Caco-2 (cell line): ENCODE results near the gene KCNH3. TPM values are rescaled to one million over a fixed set of nuclear protein-coding genes. Genes with fewer than 3 reads are reported as not detected.

ENCODE experiments used
- BruUV-seq: library from RNA; stranded (reverse); fragments of 400-500 nt; replicated peaks from 2 replicates; lab custom pipeline; 2021; lab: Mats Ljungman, UMichigan
- CTCF ChIA-PET: fragments of 300-600 bp; sonication (Branson Sonifier 250); formaldehyde crosslinking; loops from one replicate; lab custom pipeline; 2022; ENCODE audit warnings: antibody characterized with exemption; lab: Charles Lee
- POLR2A ChIA-PET: fragments of 300-600 bp; sonication (Branson Sonifier 250); formaldehyde crosslinking; loops from one replicate; lab custom pipeline; 2022; ENCODE audit warnings: antibody characterized with exemption; lab: Charles Lee
- DNase-seq, 2 experiments: peaks; one replicate each; pipeline versions ENCODE4 v3.0.0 to v3.0.0-alpha.2; 2020 to 2022
- H3K27me3 ChIP-seq: replicated peaks from 2 replicates; pipeline ENCODE4 v1.6.0; 2011; ENCODE audit warnings: low read length; ENCODE audit not compliant: control insufficient read depth, insufficient read depth
- H3K36me3 ChIP-seq: 2 replicates; pipeline ENCODE4 v1.5.1; 2011; ENCODE audit warnings: low read length; ENCODE audit not compliant: control insufficient read depth, insufficient read depth
- H3K4me1 ChIP-seq: fragments of 250-450 bp; sonication (Bioruptor Pico); 2 replicates; pipeline ENCODE4 v1.5.1; 2020; ENCODE audit warnings: mild to moderate bottlenecking
- H3K4me3 ChIP-seq: 2 replicates; pipeline ENCODE4 v1.5.1; 2011; ENCODE audit warnings: low read depth, mild to moderate bottlenecking, control low read depth, low read length
- H3K9me3 ChIP-seq: fragments of 250-450 bp; sonication (Bioruptor Pico); 2 replicates; pipeline ENCODE4 v1.5.1; 2020; ENCODE audit warnings: mild to moderate bottlenecking, moderate library complexity
- H3K27ac Mint-ChIP-seq: one replicate; pipeline ENCODE4 v1.8.0; 2022; ENCODE audit warnings: mixed read lengths; ENCODE audit not compliant: unreplicated experiment
- H3K27me3 Mint-ChIP-seq: one replicate; pipeline ENCODE4 v1.8.0; 2022; ENCODE audit warnings: mixed read lengths; ENCODE audit not compliant: insufficient read depth, unreplicated experiment
- H3K36me3 Mint-ChIP-seq: one replicate; pipeline ENCODE4 v1.8.0; 2022; ENCODE audit warnings: mild to moderate bottlenecking, mixed read lengths; ENCODE audit not compliant: insufficient read depth, unreplicated experiment
- H3K4me1 Mint-ChIP-seq: one replicate; pipeline ENCODE4 v1.8.0; 2022; ENCODE audit warnings: low read depth, mixed read lengths; ENCODE audit not compliant: unreplicated experiment
- H3K4me3 Mint-ChIP-seq: one replicate; pipeline ENCODE4 v1.8.0; 2022; ENCODE audit warnings: mild to moderate bottlenecking, moderate library complexity, mixed read lengths; ENCODE audit not compliant: unreplicated experiment
- H3K9me3 Mint-ChIP-seq: one replicate; pipeline ENCODE4 v1.8.0; 2022; ENCODE audit warnings: mixed read lengths; ENCODE audit not compliant: unreplicated experiment
- intact Hi-C: fragments of 100-400 bp; cut with micrococcal nuclease; formaldehyde crosslinking; loops from one replicate; pipeline ENCODE4 v1.10.0; 2022; ENCODE audit not compliant: unreplicated experiment
- total RNA-seq: library from RNA; stranded (reverse); gene quantifications from 2 replicates; pipeline ENCODE4 v1.2.3, GENCODE V29; 2022
- TF ChIP-seq, protein P1 (sequence below), 2 experiments: fragments of 200-600 bp in 1 of 2; IDR thresholded peaks; 1 replicate in 1 of 2; 2 replicates in 1 of 2; pipeline versions ENCODE4 v1.5.1 to v1.8.0; 2011 to 2022; ENCODE audit warnings: antibody characterized with exemption in 1 of 2, control low read depth in 1 of 2, inconsistent platforms in 1 of 2, low read depth in 1 of 2, low read length in 1 of 2, mild to moderate bottlenecking in 1 of 2, moderate library complexity in 1 of 2; ENCODE audit not compliant: insufficient read depth in 1 of 2, severe bottlenecking in 1 of 2, unreplicated experiment in 1 of 2

The KCNH3 gene
- total RNA-seq, 1 experiment from 2014 or later: 0.27 TPM

DNA sequence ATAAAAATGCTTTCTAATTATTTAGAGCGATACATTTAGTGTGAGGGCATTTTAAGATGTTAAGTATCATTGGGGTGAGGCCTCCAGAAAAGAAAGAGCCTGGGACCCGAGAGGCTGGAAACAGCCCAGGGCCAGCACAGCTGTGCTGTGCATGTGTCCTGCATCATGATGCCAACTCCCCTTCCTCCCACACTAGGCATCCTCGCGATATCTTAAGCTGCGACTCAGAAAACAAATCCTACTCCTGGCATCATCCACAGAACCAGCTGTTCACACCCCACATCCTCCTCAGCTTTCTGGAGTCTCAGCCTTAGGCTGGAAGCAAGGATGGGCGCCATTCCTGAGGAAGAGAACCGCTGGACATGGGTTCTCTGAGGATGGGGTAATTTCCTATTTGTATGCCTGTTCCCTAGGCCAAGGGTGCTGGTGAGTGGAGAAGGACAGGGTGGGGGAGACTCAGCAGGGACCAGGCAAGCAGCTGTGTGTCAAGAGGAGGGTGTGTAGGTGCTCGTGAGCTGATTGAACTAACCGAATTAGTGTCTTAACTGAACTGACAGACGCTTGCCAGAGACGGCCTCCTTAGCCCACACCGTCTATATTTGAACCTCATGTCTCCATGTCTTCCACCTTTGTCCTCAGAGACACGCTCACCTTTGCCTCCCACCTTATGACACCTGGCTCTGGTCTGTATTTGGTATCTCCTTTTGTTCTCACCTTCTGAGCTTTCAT lies 44.7 kb downstream of the KCNH3 start:
- peaks cover 4% of the 10 kb centered on the region for H3K36me3 ChIP-seq
- no peaks in the 10 kb centered on the region for H3K27me3 ChIP-seq
- no peak overlapping the region for H3K4me3 ChIP-seq
- Mint-ChIP-seq H3K36me3 (peaks cover 24% of the 10 kb centered on the region), H3K27ac (no peak overlapping the region), H3K4me3 (no peak overlapping the region), H3K4me1 (peaks cover 26% of the 10 kb centered on the region), H3K9me3 (no peaks in the 10 kb centered on the region), H3K27me3 (no peaks in the 10 kb centered on the region)
- ChIA-PET POLR2A (interaction anchor here (0.6 to 1.0 kb wide), 3 partner anchors 16 to 157 kb away, joined by 3 to 4 read pairs (median 3); partner anchors contain the start of gene MCRS1), CTCF (interaction anchor here (0.5 to 1.7 kb wide), 10 partner anchors 15 to 225 kb away, joined by 3 to 13 read pairs (median 4); partner anchors contain the start of genes MCRS1, PRPF40B and TMBIM6)
- BruUV-seq: no TSS peak
- TF ChIP-seq, protein P1, sequence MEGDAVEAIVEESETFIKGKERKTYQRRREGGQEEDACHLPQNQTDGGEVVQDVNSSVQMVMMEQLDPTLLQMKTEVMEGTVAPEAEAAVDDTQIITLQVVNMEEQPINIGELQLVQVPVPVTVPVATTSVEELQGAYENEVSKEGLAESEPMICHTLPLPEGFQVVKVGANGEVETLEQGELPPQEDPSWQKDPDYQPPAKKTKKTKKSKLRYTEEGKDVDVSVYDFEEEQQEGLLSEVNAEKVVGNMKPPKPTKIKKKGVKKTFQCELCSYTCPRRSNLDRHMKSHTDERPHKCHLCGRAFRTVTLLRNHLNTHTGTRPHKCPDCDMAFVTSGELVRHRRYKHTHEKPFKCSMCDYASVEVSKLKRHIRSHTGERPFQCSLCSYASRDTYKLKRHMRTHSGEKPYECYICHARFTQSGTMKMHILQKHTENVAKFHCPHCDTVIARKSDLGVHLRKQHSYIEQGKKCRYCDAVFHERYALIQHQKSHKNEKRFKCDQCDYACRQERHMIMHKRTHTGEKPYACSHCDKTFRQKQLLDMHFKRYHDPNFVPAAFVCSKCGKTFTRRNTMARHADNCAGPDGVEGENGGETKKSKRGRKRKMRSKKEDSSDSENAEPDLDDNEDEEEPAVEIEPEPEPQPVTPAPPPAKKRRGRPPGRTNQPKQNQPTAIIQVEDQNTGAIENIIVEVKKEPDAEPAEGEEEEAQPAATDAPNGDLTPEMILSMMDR (IDR thresholded peaks at IDR 0.05; ENCODE audit: insufficient read depth in 1 of 2, low read depth in 1 of 2, low read length in 1 of 2, severe bottlenecking in 1 of 2, unreplicated experiment in 1 of 2): no peak
- no peaks in the 10 kb centered on the region for H3K9me3 ChIP-seq
- peaks cover 30% of the 10 kb centered on the region for H3K4me1 ChIP-seq
- intact Hi-C loops: no loop called here
- DNase-seq: no peak

- Mint-ChIP-seq H3K27me3 (no peaks in the 10 kb centered on the region), H3K36me3 (peaks cover 27% of the 10 kb centered on the region), H3K4me3 (no peak overlapping the region), H3K4me1 (peaks cover 26% of the 10 kb centered on the region), H3K27ac (no peak overlapping the region), H3K9me3 (no peaks in the 10 kb centered on the region)
- H3K4me3 ChIP-seq: no peak overlapping the region
- ChIA-PET CTCF (interaction anchor here (0.6 kb wide), 1 partner anchor 25 kb away, joined by 5 read pairs; no protein-coding TSS in a partner anchor), POLR2A (interaction anchor here (0.6 kb wide), 1 partner anchor 48 kb away, joined by 12 read pairs; no protein-coding TSS in a partner anchor)
- no peaks in the 10 kb centered on the region for H3K27me3 ChIP-seq
- peaks cover 4% of the 10 kb centered on the region; the same call in 1 of the 2 replicates for H3K36me3 ChIP-seq
- TF ChIP-seq, protein P1 (IDR thresholded peaks at IDR 0.05; ENCODE audit: insufficient read depth in 1 of 2, low read depth in 1 of 2, low read length in 1 of 2, severe bottlenecking in 1 of 2, unreplicated experiment in 1 of 2): no peak
- intact Hi-C loops: no loop called here
- DNase-seq: no peak
- H3K9me3 ChIP-seq: no peaks in the 10 kb centered on the region
- BruUV-seq: no TSS peak
- H3K4me1 ChIP-seq: peaks cover 30% of the 10 kb centered on the region
Measured at GRCh38 chr12:49584591-49584990, 45.8 kb downstream of the KCNH3 start.

DNA sequence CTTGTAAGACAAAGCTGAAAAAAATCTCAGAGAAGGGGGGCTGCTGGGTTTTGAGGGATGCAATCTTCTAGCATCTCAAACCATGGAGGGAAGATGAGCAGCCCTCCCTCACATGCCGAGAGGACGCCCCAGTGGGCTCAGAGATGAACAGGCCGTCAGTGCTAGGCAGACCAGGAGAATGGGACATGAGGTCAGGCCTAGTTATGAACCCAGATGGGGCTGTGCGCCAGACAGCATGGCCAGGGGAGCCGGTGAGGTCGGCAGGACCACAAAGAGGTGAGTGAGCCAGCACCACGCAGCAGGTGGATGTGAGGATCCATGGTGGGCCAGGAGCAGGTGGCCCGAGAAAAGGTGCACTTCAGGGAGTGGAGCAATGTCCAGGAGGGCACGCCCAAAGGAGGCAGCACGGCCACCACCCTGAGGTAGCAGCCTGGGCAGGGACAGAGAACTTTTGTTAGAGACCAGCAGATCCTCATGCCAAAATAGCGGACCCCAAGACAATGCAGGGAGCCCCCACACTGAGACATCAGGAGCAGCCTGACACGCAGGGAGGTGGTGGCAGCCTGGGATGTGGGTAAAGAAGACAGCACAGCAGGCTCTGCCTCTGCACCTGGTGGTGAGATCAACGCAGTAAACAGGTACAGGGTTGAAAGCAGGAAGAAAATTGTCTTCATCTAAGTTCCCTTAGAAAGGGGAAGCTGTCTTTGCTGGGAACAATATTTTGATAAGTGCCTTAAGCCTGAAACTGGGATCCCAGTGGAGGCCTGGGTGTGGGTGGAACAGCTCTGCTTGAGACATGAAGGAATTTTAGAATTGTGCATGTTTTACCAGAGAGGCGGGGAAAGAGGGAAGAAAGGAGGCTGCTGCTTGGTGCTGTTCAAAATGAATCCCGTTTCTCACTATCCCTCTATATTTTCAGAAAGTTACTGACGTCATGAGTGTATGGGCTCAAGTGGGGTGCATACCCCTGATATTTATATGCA lies 46.9 kb downstream of the KCNH3 start:
- Mint-ChIP-seq H3K27me3 (no peaks in the 10 kb centered on the region), H3K27ac (peak overlapping the region; percentile 10), H3K4me3 (no peak overlapping the region), H3K4me1 (peaks cover 20% of the 10 kb centered on the region), H3K9me3 (no peaks in the 10 kb centered on the region), H3K36me3 (peaks cover 18% of the 10 kb centered on the region)
- intact Hi-C loops: no loop called here
- Histone ChIP-seq H3K27me3 (no peaks in the 10 kb centered on the region), H3K4me3 (no peak overlapping the region), H3K9me3 (no peaks in the 10 kb centered on the region), H3K4me1 (peaks cover 21% of the 10 kb centered on the region), H3K36me3 (peaks cover 4% of the 10 kb centered on the region; the same call in 1 of the 2 replicates)
- ChIA-PET CTCF (no interaction called here), POLR2A (no interaction called here)
- no peak for DNase-seq
- no TSS peak for BruUV-seq
- TF ChIP-seq, protein P1 (IDR thresholded peaks at IDR 0.05; ENCODE audit: insufficient read depth in 1 of 2, low read depth in 1 of 2, low read length in 1 of 2, severe bottlenecking in 1 of 2, unreplicated experiment in 1 of 2): no peak
